ENCODE data around the gene IQCF6.

The IQCF6 gene

DNA sequence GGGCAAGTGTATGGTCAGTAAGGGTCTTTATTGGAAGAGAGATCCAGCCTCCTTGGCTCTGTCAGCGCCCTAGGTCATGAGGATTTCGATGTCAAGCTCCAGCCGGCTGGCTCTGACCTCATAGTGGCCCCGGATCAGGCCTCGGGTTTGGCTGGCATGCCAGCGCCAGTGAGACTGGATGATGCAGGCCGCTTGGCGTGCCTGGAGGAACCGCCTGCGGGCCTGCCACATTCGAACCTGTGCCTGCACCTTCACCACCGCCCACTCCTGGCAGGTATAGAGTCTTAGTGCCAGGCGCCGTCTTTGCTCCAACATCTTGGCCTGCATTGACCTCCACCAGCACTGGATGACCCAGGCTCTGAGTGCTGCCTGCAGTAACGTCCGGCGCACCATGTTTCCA, 483 bp downstream of the IQCF6 start:
- Histone ChIP-seq H3K4me3 (replicated peaks; ENCODE audit: insufficient read depth, low read length) (no peak overlapping the region), H3K27me3 (ENCODE audit: insufficient read depth, poor library complexity, severe bottlenecking) (peaks cover 7% of the 10 kb centered on the region), H3K27ac (replicated peaks) (no peak overlapping the region)
- no peak for TF ChIP-seq POLR2AphosphoS5 (IDR thresholded peaks at IDR 0.05; ENCODE audit: low read depth)
- no peak for TF ChIP-seq REST (IDR thresholded peaks at IDR 0.05; ENCODE audit: insufficient replicate concordance, low read depth)
- TF ChIP-seq CTCF (IDR thresholded peaks at IDR 0.05; ENCODE audit: insufficient read depth, low read length) = no peak
- TF ChIP-seq SPI1 (IDR thresholded peaks at IDR 0.05; ENCODE audit: borderline replicate concordance, low read depth) = no peak
- TF ChIP-seq GABPA (IDR thresholded peaks at IDR 0.05; ENCODE audit: low read depth) = no peak
- DNase-seq (ENCODE audit: low read depth in 1 of 2, low spot score in 1 of 2) = no peak

- no peak for DNase-seq (ENCODE audit: low read depth in 1 of 2, low spot score in 1 of 2)
- no peak for TF ChIP-seq CTCF (IDR thresholded peaks at IDR 0.05; ENCODE audit: insufficient read depth, low read length)
- TF ChIP-seq GABPA (IDR thresholded peaks at IDR 0.05; ENCODE audit: low read depth) = no peak
- no peak for TF ChIP-seq POLR2AphosphoS5 (IDR thresholded peaks at IDR 0.05; ENCODE audit: low read depth)
- no peak for TF ChIP-seq REST (IDR thresholded peaks at IDR 0.05; ENCODE audit: insufficient replicate concordance, low read depth)
- TF ChIP-seq SPI1 (IDR thresholded peaks at IDR 0.05; ENCODE audit: borderline replicate concordance, low read depth) = no peak
- Histone ChIP-seq H3K27me3 (ENCODE audit: insufficient read depth, poor library complexity, severe bottlenecking) (peaks cover 8% of the 10 kb centered on the region), H3K4me3 (replicated peaks; ENCODE audit: insufficient read depth, low read length) (no peak overlapping the region), H3K27ac (replicated peaks) (no peak overlapping the region)
Measured at GRCh38 chr3:51777985-51778384, 1.1 kb downstream of the IQCF6 start.

- no peak for TF ChIP-seq CTCF (IDR thresholded peaks at IDR 0.05; ENCODE audit: insufficient read depth, low read length)
- TF ChIP-seq POLR2AphosphoS5 (IDR thresholded peaks at IDR 0.05; ENCODE audit: low read depth) = no peak
- no peak for TF ChIP-seq REST (IDR thresholded peaks at IDR 0.05; ENCODE audit: insufficient replicate concordance, low read depth)
- no peak for TF ChIP-seq GABPA (IDR thresholded peaks at IDR 0.05; ENCODE audit: low read depth)
- TF ChIP-seq SPI1 (IDR thresholded peaks at IDR 0.05; ENCODE audit: borderline replicate concordance, low read depth) = no peak
- Histone ChIP-seq H3K27me3 (ENCODE audit: insufficient read depth, poor library complexity, severe bottlenecking) (peaks cover 5% of the 10 kb centered on the region), H3K4me3 (replicated peaks; ENCODE audit: insufficient read depth, low read length) (no peak overlapping the region), H3K27ac (replicated peaks) (no peak overlapping the region)
- no peak for DNase-seq (ENCODE audit: low read depth in 1 of 2, low spot score in 1 of 2)
Measured at GRCh38 chr3:51773529-51774056, 5.4 kb downstream of the IQCF6 start.

Data from HL-60 (cell line).